Measurements from ENCODE around the gene CCDC177. TPM values are rescaled to one million over a fixed set of nuclear protein-coding genes. Genes with fewer than 3 reads are reported as not detected.

CCDC177 gene
- total RNA-seq, 3 donors from 2014 or later = 0.29 to 0.33 TPM; not detected in 1

DNA sequence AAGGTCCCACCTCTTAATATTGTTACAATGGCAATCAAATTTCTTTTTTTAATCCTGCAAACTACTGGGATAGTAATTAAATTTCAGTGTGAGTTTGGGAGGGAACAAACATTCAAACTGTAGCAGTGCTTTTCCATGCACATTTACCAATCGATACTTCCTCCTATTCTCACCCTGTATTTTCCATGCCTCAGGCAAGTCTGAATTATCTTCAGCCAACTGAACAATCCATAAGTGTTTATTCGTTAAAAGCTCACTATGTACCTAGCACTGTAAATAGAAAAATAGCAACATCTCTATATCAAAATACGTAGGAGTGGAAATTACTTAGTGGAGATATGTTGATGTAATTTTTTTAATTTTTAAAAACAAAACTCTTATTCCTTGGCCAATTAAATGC, 43.5 kb downstream of the CCDC177 start:
- no peak overlapping the region for H3K4me3 ChIP-seq
- H3K9me3 ChIP-seq = no peaks in the 10 kb centered on the region
- TF ChIP-seq, protein P1, sequence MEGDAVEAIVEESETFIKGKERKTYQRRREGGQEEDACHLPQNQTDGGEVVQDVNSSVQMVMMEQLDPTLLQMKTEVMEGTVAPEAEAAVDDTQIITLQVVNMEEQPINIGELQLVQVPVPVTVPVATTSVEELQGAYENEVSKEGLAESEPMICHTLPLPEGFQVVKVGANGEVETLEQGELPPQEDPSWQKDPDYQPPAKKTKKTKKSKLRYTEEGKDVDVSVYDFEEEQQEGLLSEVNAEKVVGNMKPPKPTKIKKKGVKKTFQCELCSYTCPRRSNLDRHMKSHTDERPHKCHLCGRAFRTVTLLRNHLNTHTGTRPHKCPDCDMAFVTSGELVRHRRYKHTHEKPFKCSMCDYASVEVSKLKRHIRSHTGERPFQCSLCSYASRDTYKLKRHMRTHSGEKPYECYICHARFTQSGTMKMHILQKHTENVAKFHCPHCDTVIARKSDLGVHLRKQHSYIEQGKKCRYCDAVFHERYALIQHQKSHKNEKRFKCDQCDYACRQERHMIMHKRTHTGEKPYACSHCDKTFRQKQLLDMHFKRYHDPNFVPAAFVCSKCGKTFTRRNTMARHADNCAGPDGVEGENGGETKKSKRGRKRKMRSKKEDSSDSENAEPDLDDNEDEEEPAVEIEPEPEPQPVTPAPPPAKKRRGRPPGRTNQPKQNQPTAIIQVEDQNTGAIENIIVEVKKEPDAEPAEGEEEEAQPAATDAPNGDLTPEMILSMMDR (IDR thresholded peaks at IDR 0.05) = no peak
- no peaks in the 10 kb centered on the region for H3K36me3 ChIP-seq
- no peaks in the 10 kb centered on the region for H3K4me1 ChIP-seq
- H3K27me3 ChIP-seq = no peaks in the 10 kb centered on the region
- intact Hi-C loops (cut with DNase I; ENCODE audit: low total_unique reads) = no loop called here
- no peak for DNase-seq (ENCODE audit: low spot score in 2 of 2)
- no peak overlapping the region for H3K27ac ChIP-seq

DNA sequence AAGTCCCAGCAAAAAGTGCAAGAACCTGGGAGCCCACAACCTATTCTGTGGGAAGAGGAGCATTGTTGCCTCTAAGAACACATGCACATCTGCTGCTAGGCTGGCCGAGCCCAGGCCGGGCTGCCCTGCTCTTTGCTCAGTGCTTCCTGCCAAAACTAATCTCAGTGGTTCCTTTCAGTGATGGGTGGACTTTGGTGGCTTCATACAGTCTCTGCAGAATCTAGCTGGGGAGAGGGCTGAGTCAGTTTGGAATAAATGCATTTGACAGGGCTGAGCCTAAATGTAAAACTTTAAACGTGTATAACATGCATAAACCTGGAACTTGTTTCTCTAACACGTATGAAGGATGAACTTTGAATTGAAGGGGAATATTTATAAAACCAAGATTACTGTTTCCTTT, 44.6 kb downstream of the CCDC177 start:
- no peak for DNase-seq (ENCODE audit: low spot score in 2 of 2)
- H3K27me3 ChIP-seq = no peaks in the 10 kb centered on the region
- intact Hi-C loops (cut with DNase I; ENCODE audit: low total_unique reads) = no loop called here
- no peak overlapping the region for H3K4me3 ChIP-seq
- TF ChIP-seq, protein P1 (IDR thresholded peaks at IDR 0.05) = no peak
- TF ChIP-seq POLR2A (IDR thresholded peaks at IDR 0.05) (no peak), POLR2AphosphoS5 (IDR thresholded peaks at IDR 0.05) (no peak)
- H3K4me1 ChIP-seq = no peaks in the 10 kb centered on the region
- H3K36me3 ChIP-seq = no peaks in the 10 kb centered on the region
- no peaks in the 10 kb centered on the region for H3K9me3 ChIP-seq
- H3K27ac ChIP-seq = no peak overlapping the region

DNA sequence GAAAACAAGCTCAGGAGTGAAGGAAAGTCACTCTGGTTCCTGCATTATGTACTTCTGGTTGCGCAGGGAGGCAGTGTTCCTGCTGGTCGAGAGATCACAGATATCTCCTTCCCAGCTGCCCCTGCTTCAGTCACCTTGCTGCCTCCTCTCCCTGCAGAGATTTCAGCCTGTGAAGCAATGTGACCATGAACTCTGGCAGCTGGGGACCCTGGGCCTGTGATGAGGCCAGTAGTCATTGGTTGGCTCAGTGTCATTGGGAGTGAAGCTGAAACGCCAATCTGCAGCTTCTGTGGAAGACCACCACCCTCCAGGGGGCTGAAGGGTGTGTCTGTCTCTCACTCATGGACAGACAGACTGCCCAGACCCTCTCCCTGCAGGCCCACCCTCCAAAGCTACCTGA, 45.1 kb downstream of the CCDC177 start:
- Histone ChIP-seq H3K27ac (no peak overlapping the region), H3K36me3 (no peaks in the 10 kb centered on the region), H3K4me1 (no peaks in the 10 kb centered on the region), H3K27me3 (no peaks in the 10 kb centered on the region), H3K9me3 (no peaks in the 10 kb centered on the region), H3K4me3 (no peak overlapping the region)
- TF ChIP-seq POLR2AphosphoS5 (IDR thresholded peaks at IDR 0.05) (no peak), POLR2A (IDR thresholded peaks at IDR 0.05) (no peak)
- TF ChIP-seq, protein P1 (IDR thresholded peaks at IDR 0.05) = no peak
- intact Hi-C loops (cut with DNase I; ENCODE audit: low total_unique reads) = no loop called here
- DNase-seq (ENCODE audit: low spot score in 2 of 2) = no peak

DNA sequence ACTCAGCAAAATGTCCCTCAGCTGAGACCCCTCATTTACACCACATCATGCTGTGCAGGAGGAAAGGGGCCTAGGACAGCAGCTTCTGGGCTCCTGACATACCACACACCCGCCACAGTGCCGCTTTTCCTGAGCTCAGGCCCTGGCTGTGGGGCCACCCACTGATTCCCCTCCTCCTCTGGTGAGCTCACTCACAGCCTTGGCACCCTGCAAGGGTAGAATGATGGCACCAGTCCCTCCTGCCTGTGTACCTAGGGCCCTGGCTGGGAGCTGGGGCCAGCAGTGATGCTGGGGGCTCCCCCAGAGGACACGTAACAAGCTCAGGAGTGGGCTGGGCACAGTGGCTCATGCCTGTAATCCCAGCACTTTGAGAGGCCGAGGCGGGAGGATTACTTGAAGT, 45.7 kb downstream of the CCDC177 start:
- TF ChIP-seq, protein P1 (IDR thresholded peaks at IDR 0.05) = no peak
- TF ChIP-seq POLR2AphosphoS5 (IDR thresholded peaks at IDR 0.05) (no peak), POLR2A (IDR thresholded peaks at IDR 0.05) (no peak)
- H3K27me3 ChIP-seq = no peaks in the 10 kb centered on the region
- no peaks in the 10 kb centered on the region for H3K4me1 ChIP-seq
- no peaks in the 10 kb centered on the region for H3K36me3 ChIP-seq
- H3K9me3 ChIP-seq = no peaks in the 10 kb centered on the region
- intact Hi-C loops (cut with DNase I; ENCODE audit: low total_unique reads) = no loop called here
- H3K4me3 ChIP-seq = no peak overlapping the region
- no peak overlapping the region for H3K27ac ChIP-seq
- no peak for DNase-seq (ENCODE audit: low spot score in 2 of 2)

DNA sequence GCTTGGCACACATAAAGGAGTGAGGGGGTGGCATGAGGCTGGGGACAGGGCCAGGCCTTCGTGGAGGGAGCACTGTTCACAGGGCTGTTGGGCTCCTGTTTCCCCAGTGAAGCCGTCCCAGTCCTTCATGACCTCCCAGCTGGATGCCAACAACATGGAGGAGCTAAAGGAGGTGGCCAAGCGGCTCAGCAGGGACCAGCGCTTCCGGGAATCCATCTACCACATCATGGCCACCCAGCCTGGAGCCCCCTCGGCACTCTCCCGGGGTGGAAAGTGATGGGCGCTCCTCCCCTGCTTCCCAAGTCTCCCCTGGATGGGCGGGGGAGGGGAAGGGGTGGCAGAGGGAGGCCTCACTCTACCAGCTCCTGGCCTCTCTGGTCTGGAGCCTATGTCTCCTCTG, 46.5 kb downstream of the CCDC177 start:
- TF ChIP-seq POLR2AphosphoS5 (IDR thresholded peaks at IDR 0.05) = no peak
- TF ChIP-seq, protein P1 (IDR thresholded peaks at IDR 0.05) = no peak
- TF ChIP-seq POLR2A (IDR thresholded peaks at IDR 0.05) = no peak
- DNase-seq (ENCODE audit: low spot score in 2 of 2) = no peak
- Histone ChIP-seq H3K4me1 (no peaks in the 10 kb centered on the region), H3K36me3 (no peaks in the 10 kb centered on the region), H3K4me3 (no peak overlapping the region), H3K27me3 (no peaks in the 10 kb centered on the region), H3K9me3 (no peaks in the 10 kb centered on the region), H3K27ac (no peak overlapping the region)
- intact Hi-C loops (cut with DNase I; ENCODE audit: low total_unique reads) = no loop called here

Measured in breast epithelium (tissue), 4 donors.